Activated CD4-positive, alpha-beta T cell treated with anti-CD3 and anti-CD28 coated beads, Interleukin-2, amount 50 U/mL, for 4 hours (primary cell): ENCODE results near the gene ZNF263.

Experiments
- DNase-seq, 2 experiments: peaks; one replicate each; pipeline ENCODE4 v3.0.0-alpha.2; 2020

ZNF263 gene

GRCh38 chr16:3328643-3329042 lies 45.4 kb downstream of the ZNF263 start:
- DNase-seq, result no peak
